ENCODE measurements around the gene SCAF8.
A peak's percentile ranks its signal among the peaks of the same experiment; 100 is the strongest.

Gene SCAF8

DNA sequence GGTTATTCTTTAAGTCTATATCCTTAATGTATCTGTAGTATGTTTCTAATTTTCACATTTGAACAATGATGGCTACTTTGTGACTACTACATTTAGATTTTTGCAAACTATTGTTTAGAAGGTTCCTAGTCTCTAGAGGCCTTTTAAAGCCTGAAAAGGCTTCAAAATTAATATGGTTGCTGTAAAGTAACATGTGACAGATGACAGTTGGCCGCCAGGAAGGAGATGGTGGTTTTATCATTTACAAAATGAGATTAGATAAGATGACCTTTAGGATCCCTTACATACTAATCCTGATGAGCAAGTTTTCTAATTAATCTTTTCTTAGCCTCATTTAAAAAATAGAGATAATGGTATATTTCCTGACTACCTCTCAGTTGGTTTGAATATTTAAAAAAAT is 18.8 kb downstream of the SCAF8 start (continued):
- TF ChIP-seq ZNF548 (tag by site-specific recombination; IDR thresholded peaks at IDR 0.05) = no peak
- TF ChIP-seq, protein P1, sequence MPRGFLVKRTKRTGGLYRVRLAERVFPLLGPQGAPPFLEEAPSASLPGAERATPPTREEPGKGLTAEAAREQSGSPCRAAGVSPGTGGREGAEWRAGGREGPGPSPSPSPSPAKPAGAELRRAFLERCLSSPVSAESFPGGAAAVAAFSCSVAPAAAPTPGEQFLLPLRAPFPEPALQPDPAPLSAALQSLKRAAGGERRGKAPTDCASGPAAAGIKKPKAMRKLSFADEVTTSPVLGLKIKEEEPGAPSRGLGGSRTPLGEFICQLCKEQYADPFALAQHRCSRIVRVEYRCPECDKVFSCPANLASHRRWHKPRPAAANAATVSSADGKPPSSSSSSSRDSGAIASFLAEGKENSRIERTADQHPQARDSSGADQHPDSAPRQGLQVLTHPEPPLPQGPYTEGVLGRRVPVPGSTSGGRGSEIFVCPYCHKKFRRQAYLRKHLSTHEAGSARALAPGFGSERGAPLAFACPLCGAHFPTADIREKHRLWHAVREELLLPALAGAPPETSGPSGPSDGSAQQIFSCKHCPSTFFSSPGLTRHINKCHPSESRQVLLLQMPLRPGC (tag by site-specific recombination; IDR thresholded peaks at IDR 0.05) = no peak

DNA sequence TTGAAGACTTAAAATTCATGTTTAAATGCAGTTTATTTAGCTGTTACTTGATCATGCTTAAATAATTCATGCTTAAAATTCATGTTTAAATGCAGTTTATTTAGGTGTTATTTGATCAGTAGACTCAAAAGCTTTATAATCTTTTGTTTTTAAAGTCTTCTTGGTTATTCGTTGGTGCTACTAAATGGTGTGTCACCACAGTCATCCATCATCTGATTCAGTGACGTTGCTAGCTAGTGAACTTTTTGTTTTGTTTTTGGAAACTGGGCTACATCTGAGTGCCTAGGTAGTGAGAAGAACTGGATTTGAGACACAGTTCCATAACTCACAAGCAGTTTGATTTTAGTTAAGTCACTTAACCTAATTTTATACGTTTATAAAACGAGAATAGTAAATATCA is 20.9 kb downstream of the SCAF8 start:
- CTCF ChIA-PET = interaction anchor here (0.5 to 1.5 kb wide), 4 partner anchors 9 to 53 kb away, joined by 3 to 5 read pairs (median 4); no protein-coding TSS in a partner anchor
- no peaks in the 10 kb centered on the region for H3K9me3 ChIP-seq (ENCODE audit: control insufficient read depth, insufficient read depth, low read depth, low read length)
- TF ChIP-seq ZNF302 (tag by site-specific recombination; IDR thresholded peaks at IDR 0.05; ENCODE audit: low read depth) = no peak
- TF ChIP-seq ZNF843 (tag by site-specific recombination; IDR thresholded peaks at IDR 0.05) = peak; percentile 29; the same call in 1 of the 2 replicates
- TF ChIP-seq OSR2 (tag by site-specific recombination; IDR thresholded peaks at IDR 0.05) = peak; percentile 65; the same call in 1 of the 2 replicates
- TF ChIP-seq ZNF626 (tag by site-specific recombination; IDR thresholded peaks at IDR 0.05) = no peak
- TF ChIP-seq, protein P2, sequence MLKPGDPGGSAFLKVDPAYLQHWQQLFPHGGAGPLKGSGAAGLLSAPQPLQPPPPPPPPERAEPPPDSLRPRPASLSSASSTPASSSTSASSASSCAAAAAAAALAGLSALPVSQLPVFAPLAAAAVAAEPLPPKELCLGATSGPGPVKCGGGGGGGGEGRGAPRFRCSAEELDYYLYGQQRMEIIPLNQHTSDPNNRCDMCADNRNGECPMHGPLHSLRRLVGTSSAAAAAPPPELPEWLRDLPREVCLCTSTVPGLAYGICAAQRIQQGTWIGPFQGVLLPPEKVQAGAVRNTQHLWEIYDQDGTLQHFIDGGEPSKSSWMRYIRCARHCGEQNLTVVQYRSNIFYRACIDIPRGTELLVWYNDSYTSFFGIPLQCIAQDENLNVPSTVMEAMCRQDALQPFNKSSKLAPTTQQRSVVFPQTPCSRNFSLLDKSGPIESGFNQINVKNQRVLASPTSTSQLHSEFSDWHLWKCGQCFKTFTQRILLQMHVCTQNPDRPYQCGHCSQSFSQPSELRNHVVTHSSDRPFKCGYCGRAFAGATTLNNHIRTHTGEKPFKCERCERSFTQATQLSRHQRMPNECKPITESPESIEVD (tag by site-specific recombination; IDR thresholded peaks at IDR 0.05) = peak; percentile 83
- peak; percentile 69; the same call in 1 of the 2 replicates for TF ChIP-seq ZNF629 (tag by site-specific recombination; IDR thresholded peaks at IDR 0.05)
- H3K27ac ChIP-seq (ENCODE audit: extremely low read depth, low read depth, low read length) = no peak overlapping the region
- peaks cover 12% of the 10 kb centered on the region for H3K4me1 ChIP-seq (ENCODE audit: control insufficient read depth, insufficient read depth, low read length)
- H3K36me3 ChIP-seq (ENCODE audit: control insufficient read depth in 2 of 2, insufficient read depth in 1 of 2, low read length in 2 of 2) = no peaks in the 10 kb centered on the region; a peak in 1 of 3 replicates
- POLR2A ChIA-PET = no interaction called here
- H3K4me3 ChIP-seq (ENCODE audit: low read depth, low read length) = no peak overlapping the region

DNA sequence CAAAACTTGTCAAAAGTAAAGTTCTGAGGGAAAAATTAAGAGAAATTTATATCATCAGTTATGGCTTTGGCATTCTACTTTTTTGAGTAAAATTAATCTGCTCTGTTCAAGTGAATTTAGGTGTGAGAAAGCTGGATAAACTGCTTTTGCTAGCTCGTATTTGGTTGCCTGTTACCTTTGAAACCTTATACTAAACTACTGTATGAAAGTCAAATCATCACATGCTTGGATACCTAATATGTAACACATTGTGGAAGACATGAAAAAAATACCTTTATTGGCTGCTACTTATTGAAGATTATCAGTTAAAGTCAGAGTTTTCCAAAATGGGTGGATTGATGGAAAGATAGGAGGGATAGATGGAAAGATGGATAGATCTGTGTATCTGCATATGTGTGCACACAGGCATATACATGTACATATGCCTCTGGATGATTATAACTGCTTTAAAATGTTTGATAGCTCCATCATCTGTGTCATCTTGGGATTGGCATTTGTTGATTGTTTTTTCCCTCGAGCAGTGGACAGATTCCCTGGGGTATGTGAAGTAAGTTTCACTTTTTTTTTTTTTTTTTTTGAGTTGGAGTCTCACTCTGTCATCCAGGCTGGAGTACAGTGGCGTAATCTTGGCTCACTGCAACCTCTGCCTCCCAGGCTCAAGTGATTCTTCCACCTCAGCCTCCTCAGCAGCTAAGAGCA is 24.3 kb downstream of the SCAF8 start:
- CTCF ChIA-PET = interaction anchor here (0.6 kb wide), 1 partner anchor 22 kb away, joined by 3 read pairs; no protein-coding TSS in a partner anchor
- H3K36me3 ChIP-seq (ENCODE audit: control insufficient read depth in 2 of 2, insufficient read depth in 1 of 2, low read length in 2 of 2) = no peaks in the 10 kb centered on the region; a peak in 1 of 3 replicates
- no peaks in the 10 kb centered on the region for H3K9me3 ChIP-seq (ENCODE audit: control insufficient read depth, insufficient read depth, low read depth, low read length)
- H3K27ac ChIP-seq (ENCODE audit: extremely low read depth, low read depth, low read length) = no peak overlapping the region
- POLR2A ChIA-PET = interaction anchor here (1.1 kb wide), 1 partner anchor 23 kb away, joined by 4 read pairs; no protein-coding TSS in a partner anchor
- H3K4me1 ChIP-seq (ENCODE audit: control insufficient read depth, insufficient read depth, low read length) = peaks cover 9% of the 10 kb centered on the region
- H3K4me3 ChIP-seq (ENCODE audit: low read depth, low read length) = no peak overlapping the region
- TF ChIP-seq ZNF830 (tag by site-specific recombination; IDR thresholded peaks at IDR 0.05; ENCODE audit: low read depth) = no peak
- no peak for TF ChIP-seq PRDM2 (tag by site-specific recombination; IDR thresholded peaks at IDR 0.05; ENCODE audit: borderline replicate concordance)
- no peak for TF ChIP-seq ZNF558 (tag by site-specific recombination; IDR thresholded peaks at IDR 0.05)
- no peak for TF ChIP-seq ZNF121 (tag by site-specific recombination; IDR thresholded peaks at IDR 0.05)
- TF ChIP-seq, protein P3, sequence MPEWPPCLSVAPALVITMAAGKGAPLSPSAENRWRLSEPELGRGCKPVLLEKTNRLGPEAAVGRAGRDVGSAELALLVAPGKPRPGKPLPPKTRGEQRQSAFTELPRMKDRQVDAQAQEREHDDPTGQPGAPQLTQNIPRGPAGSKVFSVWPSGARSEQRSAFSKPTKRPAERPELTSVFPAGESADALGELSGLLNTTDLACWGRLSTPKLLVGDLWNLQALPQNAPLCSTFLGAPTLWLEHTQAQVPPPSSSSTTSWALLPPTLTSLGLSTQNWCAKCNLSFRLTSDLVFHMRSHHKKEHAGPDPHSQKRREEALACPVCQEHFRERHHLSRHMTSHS (tag by site-specific recombination; IDR thresholded peaks at IDR 0.05) = no peak
- no peak for TF ChIP-seq ZNF747 (tag by site-specific recombination; IDR thresholded peaks at IDR 0.05)
- TF ChIP-seq ZBTB49 (tag by site-specific recombination; IDR thresholded peaks at IDR 0.05; ENCODE audit: low read depth) = no peak
- TF ChIP-seq ZNF37A (tag by site-specific recombination; IDR thresholded peaks at IDR 0.05) = no peak
- TF ChIP-seq ZNF354C (tag by site-specific recombination; IDR thresholded peaks at IDR 0.05; ENCODE audit: borderline replicate concordance, low read depth) = no peak
- TF ChIP-seq ZNF138 (tag by site-specific recombination; IDR thresholded peaks at IDR 0.05; ENCODE audit: borderline replicate concordance) = no peak

Measured in HEK293 (cell line).